ENCODE measurements around the gene PPP1R3G.
"Not testable (repeated sequence)": the region's sequence is repeated elsewhere in the genome, so short reads cannot be mapped to it uniquely, and the experiment has no call there.

Gene PPP1R3G

DNA sequence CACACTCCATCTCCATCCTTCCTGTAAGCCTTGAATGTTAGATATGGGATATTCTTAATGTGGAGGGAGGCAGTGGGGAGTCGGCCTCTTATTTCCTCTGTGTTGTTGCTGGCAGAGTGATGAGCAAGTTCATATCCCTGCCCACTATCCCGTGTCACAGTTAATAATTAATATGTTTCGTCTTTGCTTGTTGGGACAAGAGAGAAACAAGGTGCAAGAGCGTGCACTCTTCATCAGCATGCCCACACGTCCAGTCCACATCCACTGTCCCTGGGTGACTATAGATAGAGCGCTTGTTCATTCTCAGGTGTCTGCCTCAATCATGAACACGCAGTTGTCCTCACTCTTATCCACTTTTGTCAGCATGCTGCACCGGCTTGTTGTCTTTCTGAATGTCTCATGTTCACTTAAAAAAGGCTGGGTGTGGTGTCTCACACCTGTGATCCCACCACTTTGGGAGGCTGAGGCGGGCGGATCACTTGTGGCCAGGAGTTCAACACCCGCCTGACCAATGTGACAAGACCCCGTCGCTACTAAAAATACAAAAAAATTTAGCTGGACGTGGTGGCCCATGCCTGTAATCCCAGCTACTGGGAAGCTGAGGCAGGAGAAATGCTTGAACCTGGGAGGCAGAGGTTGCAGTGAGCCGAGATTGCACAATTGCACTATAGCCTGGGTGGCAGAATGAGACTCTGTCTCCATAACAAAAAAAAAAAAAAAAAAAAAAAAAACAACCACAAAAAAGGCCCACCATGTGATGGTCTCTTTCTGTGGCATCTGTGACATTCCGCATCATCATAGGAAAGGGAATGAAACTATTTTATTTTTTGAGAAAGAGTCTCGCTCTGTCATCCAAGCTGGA is 34.2 kb downstream of the PPP1R3G start:
- no peak for DNase-seq (ENCODE audit: low spot score)

DNA sequence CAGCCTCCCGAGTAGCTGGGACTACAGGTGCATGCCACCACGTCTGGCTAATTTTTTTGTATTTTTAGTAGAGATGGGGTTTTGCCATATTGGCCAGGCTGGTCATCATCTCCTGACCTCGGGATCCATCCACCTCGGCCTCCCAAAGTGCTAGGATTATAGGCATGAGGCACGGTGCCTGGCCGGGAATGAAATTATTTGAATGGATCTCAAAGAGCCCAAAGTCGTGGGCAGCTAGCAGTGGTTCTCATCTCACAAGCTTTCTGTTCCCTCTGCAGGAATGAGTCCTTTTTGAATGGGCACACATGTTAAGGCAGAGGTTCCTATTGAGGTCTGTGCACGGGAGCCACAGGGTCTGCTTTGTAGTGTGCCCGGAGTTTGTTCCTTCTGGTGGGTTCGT is 34.9 kb downstream of the PPP1R3G start:
- DNase-seq (ENCODE audit: low spot score) = no peak

- not testable (repeated sequence) for DNase-seq (ENCODE audit: low spot score)
Measured at GRCh38 chr6:5120543-5120942, 35.4 kb downstream of the PPP1R3G start.

- no peak for DNase-seq (ENCODE audit: low spot score)
Measured at GRCh38 chr6:5121479-5121878, 36.3 kb downstream of the PPP1R3G start.

GRCh38 chr6:5121956-5122355 is 36.8 kb downstream of the PPP1R3G start:
- DNase-seq (ENCODE audit: low spot score) = peak; percentile 82

DNA sequence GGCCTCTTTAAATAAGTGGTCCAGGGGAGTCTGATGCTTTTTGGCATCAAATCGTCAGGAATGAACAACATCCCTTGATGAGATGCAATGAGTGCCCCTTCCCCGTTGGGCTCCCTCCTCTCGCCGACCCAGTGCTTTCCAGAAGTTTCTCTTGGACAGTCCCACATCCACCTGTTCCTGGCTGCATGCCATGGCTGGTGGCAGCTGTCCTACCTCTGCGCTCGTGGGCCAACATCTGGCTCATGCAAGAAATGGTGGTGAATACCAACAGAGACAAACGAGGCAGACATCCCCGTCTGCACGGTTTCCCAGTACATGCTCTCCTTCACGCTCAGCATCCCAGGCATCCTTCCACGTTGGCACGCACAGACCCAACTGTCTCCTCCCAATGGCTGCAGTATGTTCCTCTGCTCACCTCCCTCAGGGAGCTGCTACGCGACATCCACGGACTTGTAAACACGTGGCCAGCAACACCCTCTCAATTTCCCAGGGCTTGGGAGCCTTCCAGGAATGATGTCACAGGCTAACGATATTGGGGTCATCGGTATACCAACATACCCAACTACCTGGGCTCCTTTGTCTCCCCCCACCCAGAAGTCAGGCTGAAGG is 37.5 kb downstream of the PPP1R3G start:
- DNase-seq (ENCODE audit: low spot score) = no peak

GRCh38 chr6:5123296-5124143 is 38.4 kb downstream of the PPP1R3G start:
- DNase-seq (ENCODE audit: low spot score) = no peak

- DNase-seq (ENCODE audit: low spot score) = no peak
Measured at GRCh38 chr6:5124526-5124925, 39.4 kb downstream of the PPP1R3G start.

GRCh38 chr6:5125152-5126006 is 40.2 kb downstream of the PPP1R3G start:
- DNase-seq (ENCODE audit: low spot score) = no peak

DNA sequence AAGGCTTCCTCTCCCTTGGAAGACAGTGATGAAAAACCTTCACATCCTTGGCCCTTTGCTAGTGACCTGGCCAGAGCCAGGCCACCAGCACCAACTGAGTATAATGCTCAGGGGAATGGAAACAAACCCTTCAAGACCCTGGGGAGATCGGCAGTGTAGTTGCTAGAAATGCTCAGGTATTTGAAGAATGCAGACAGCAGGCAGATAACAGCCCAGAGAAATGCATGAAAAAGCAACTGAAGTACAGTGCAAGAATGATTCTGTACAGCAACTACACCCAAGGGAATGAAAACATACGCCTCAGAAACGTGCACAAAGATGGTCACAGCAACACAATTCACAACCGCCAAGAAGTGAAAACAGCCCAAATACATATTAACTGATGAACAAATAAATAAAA is 41.1 kb downstream of the PPP1R3G start:
- DNase-seq (ENCODE audit: low spot score) = no peak

- DNase-seq (ENCODE audit: low spot score) = no peak
Measured at GRCh38 chr6:5127106-5127687, 42.1 kb downstream of the PPP1R3G start.

DNA sequence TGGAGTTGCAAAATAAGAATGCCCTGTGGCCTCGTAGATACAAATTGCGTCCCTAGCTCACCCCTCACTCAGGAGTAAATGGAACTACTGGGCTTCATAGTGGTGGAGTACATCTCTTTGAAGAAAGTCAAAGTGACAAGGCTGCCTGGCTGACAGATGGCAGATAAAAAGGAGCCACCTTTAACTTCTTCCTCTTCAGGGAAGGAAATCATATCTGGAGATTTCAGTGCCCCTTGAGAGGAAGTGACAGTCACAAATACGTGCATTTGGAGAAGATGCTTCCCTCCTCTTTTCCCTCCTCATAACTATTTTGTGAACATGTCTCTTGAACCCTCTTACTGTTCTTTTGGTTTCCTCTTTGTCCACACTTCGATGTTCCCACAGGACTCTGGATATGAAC is 43.2 kb downstream of the PPP1R3G start:
- DNase-seq (ENCODE audit: low spot score) = no peak

GRCh38 chr6:5130135-5130866 is 45.2 kb downstream of the PPP1R3G start:
- no peak for DNase-seq (ENCODE audit: low spot score)

DNA sequence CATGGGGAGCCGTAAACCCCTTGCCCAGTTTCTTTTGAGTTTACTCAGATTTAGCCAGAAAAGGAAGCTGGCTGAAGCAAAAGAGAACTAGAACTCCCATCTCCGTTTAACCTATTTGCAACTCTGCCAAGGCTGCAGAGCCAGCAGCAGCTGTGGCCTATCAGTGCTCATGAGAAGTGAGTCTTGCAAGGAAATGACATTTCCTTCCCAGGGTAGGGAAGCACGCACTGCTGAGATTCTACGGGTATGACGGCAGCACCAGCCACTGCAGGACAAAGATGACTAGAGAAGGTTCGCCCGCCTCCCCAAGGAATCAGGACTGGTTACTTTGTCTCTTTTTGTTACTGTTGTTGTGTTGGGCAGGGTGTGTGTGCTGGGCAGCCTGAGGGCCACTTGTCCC is 47.6 kb downstream of the PPP1R3G start:
- DNase-seq (ENCODE audit: low spot score) = no peak

- DNase-seq (ENCODE audit: low spot score) = no peak
Measured at GRCh38 chr6:5133943-5134342, 48.8 kb downstream of the PPP1R3G start.

DNA sequence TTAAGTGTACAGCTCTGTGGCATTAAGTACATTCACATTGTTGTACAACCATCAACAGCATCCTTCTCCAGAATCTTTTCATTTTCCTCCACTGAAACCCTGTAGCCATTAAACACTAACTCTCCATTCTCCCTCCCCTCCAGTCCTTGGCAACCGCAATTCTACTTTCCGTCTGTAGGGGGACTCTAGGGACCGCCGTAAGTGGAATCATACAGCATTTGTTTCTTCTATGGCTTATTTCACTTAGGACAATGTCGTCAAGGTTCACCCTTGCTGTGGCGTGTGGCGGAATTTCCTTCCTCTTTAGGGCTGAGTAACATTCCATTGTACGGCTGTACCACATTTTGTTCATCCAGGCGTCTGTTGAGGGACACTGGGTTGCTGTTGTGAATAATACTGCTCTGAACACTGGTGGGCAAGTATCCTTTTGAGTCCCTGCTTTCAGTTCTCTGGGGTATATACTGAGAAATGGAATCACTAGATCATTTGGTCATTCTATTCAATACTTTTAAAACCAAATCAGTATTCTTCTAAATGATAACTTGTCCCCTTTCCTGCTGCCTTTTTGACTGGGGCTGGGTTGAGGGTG is 50.7 kb downstream of the PPP1R3G start:
- peak; percentile 31 for DNase-seq (ENCODE audit: low spot score)

DNA sequence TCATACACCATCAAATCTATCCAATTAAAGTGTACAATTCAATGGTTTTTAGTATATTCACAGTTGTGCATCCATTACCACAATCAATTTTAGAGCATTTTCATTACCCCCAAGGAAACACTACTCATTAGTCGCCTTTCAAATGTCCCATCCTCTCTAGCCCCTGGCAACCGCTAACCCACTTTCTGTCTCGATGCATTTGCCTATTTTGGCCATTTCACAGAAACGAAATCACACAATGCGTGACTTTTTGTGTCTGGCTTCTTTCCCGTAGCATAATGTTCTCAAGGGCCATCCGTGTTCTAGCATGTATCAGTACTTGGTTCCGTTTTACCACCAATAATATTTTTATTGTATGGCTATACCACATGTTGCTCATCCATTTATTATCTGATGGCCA is 51.7 kb downstream of the PPP1R3G start:
- DNase-seq (ENCODE audit: low spot score) = no peak
